Non-pigmented ciliary epithelial cell (primary cell): ENCODE data around the gene ZCCHC2.

Source experiments
- DNase-seq: peaks from one replicate; pipeline ENCODE4 v3.0.0-alpha.2; 2010; ENCODE audit warnings: low read depth

Gene ZCCHC2

DNA sequence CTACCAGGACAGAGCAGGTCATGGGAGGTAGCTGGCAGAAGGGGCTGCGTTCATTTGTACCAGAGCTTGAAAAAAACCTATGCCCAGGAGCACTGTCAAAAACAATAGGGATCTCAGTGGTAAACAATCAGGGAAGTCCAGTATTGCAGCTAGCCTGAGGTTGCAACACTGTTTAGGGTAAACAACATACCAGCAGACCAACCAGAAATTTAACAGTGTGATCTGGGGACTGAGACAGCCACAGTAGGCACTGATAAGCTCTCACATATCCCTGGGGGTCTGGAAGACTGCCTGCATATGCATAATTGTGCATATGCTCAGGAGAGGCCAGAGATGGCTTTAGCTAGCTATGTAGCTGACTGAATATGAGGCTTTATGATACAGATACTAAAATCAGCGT, 12.0 kb upstream of the ZCCHC2 start:
- DNase-seq: no peak

DNA sequence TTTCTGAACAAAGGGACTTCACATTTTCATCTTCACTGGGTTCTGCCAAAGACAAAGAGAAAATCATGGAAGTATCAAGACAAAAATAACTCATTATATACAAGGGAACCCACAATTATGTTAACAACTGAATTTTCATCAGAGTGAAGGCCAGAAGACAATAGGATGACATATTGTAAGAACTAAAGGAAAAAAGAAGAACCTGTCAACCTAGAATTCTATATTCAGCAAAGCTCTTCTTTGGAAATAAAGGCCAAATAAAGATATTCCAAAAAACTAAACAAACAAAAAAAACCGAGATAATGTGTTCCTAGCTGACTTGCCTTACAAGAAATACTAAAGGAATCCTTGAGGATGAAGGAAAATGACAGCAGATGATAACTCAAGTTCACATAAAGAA, 10.3 kb upstream of the ZCCHC2 start:
- DNase-seq: no peak

DNA sequence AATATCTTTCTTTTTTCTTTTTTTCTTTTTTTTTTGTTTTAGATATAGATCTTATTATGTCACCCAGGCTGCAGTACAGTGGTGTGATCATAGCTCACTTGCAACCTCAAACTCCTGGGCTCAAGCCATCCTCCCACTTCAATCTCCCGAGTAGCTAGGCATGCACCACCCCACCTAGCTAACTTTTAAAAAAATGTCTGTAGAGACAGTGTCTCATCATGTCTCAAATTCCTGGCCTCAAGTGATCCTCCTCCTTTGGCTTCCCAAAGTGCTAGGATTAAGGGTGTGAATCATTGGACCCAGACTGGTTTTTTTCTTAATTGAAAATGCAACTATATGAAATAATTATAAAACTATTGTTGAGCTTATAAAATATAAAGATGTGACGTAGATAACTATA, 9.8 kb upstream of the ZCCHC2 start:
- no peak for DNase-seq

DNA sequence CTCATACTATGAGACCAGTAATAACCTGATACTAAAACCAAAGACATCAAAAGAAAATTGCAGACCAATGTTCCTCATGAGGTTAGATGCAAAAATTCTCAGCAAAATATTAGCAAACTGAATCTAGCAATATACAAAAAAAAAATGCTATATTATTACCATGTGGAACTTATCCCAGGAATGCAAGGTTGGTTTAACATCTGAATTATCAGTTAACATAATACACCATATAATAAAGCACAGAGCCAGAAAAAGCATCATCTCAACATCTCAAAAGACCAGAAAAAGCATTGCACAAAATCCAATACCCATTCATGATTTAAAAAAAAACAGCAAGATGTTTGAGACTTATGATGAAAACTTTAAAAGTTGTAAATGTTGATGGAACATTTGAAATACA, 8.3 kb upstream of the ZCCHC2 start:
- no peak for DNase-seq

DNA sequence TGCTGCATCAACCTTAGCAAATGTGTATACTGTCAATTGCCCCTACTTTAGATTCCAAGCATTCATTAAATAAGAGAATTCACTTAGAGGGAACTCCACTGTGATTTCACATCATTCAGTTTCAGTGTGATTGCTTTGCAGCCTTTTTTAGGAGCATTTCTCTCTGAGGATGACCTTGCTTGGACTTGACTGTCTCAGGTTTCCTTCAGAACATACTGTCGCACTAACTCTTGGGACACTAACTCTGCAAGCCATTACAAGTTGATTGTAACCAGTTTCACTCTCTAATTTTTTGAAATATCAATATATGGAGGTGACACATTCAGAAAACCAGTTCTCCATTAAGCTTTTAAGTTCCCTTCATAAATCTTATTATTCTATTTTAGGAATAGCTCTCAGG, 6.6 kb upstream of the ZCCHC2 start:
- DNase-seq: no peak

DNA sequence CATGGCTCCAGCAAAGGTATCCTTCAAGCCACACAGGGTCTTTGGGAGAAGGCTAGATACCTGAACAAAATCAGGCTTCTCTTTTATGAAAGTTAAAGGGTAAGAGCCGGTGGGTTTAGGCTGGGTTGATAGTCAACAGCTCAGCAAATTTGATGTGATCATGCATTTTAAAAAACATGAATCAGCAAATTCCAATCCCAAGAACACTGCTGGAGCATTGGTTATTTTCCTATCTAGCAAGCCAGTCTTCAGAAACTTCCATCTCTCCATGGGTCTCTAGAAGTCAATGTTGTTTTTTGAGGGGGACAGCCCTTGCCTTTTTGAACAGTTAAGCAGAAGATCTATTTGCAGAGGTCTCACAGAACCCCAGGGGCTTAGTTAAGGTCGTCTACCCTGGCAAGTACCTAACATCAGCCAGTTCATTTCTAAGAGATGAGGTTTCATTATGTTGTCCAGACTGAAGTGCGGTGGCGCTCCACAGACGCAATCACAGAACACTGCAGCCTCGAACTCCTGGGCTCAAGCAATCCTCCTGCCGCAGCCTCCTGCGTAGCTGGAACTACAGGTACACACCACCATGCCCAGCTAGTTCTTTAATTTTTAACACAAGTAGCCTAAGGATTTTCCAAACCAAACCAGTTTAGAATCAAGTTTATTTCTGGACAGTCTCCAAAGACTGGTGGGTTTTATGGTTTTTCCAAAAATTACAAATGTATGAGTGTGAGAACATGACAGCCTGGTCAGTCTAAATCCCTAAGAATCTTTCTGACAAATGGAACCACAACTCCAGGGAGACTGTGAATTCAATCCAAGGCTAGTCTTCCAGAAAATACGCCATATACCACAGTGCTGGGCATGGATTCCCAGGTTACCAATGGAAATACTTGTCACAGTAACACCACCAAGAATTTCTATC, 4.1 kb upstream of the ZCCHC2 start:
- DNase-seq: no peak

DNA sequence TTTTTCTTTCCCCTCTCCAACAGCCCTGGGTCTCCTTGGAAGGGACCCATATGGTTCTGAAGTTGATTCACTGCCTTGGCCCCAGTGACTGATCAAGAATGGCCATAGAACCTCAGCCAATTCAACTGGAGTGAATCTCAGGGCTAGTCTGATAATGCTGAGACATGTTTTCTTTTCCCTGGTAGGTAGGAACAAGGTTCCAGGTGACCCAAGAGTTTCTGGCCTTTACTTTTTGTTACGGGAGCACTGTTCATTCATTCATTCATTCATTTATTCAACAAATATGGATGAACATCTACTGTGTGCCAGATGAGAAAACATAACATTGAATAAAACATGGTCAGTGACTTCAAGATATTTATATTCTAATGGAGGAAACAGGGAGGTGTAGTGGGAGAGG, 3.1 kb upstream of the ZCCHC2 start:
- DNase-seq: no peak

DNA sequence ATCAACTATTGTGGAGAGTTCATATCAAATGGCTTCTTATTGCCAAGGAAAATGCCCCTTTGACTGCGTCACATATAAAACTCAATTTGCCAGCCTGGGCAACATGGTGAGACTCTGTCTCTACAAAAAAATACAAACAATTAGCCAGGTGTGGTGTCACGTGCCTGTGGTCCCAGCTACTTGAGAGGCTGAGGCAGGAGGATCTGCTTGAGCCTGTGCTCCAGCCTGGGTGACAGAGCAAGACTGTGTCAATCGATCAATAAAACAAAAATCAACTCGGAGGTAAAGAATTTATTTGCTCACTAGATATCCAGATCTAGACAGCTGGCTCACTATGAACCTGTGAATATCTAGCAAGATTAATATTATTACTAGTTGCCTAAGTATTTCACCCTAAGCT, 1.7 kb upstream of the ZCCHC2 start:
- DNase-seq: no peak

DNA sequence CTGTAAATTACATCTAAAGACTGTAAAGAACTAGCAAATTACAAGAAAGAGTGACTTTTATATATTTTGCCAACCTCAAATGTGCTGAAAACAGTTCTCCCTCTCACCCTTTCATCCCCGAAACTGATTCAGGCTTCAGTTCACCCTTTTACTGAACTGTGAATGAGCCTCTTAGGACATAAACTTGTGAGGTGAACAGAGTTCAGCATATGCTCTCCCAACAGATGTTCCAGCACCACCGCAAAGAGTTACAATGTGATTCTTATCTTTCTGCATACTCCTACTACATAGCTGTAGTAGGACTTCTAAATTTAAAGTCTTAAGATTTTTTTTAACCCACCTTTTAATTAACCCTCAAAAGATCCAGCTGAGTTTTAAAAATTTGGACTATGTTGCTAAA, 1.2 kb upstream of the ZCCHC2 start:
- DNase-seq: no peak

DNA sequence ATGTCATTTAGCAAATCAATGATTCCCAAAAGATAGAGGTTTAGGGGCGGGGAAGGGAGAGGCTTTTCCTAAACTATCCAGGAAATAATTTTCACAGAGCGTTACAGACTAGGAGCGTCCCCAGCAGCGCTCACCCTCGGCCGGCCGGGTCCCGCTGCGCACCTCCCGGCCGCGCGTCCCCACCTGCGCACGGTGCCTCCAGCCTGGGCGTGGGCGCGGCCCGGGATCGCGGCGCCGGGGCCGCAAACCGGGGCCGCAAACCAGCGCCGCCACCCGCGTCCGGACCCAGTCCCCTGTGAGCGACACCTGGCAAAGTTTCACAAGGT, 684 bp upstream of the ZCCHC2 start:
- no peak for DNase-seq

DNA sequence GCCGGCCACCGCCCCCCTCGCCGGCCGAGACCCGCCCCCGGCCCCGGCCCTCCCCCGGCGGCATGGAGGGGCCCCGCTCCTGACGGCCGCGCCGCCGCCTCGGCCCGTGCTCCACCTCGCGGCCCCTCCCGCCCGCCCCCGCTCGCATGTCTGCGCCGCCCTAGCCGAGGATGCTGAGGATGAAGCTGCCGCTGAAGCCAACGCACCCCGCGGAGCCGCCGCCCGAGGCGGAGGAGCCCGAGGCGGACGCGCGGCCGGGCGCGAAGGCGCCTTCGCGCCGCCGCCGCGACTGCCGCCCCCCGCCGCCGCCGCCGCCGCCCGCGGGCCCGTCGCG, 397 bp downstream of the ZCCHC2 start:
- no peak for DNase-seq

DNA sequence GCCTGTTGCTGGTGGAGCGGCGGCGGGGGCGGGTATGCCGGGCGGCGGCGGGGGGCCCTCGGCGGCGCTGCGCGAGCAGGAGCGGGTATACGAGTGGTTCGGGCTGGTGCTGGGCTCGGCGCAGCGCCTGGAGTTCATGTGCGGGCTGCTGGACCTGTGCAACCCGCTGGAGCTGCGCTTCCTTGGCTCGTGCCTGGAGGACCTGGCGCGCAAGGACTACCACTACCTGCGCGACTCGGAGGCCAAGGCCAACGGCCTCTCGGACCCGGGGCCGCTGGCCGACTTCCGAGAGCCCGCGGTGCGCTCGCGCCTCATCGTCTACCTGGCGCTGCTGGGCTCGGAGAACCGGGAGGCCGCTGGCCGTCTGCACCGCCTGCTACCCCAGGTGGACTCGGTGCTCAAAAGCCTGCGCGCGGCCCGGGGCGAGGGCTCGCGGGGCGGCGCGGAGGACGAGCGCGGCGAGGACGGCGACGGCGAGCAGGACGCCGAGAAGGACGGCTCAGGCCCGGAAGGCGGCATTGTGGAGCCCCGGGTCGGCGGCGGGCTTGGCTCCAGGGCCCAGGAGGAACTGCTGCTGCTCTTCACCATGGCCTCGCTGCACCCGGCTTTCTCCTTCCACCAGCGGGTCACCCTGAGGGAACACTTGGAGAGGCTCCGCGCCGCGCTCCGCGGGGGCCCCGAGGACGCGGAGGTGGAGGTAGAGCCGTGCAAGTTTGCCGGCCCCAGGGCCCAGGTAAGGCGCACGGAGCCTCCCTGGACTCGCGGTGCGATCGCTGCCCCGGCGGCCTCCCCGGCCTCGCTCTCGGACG, 1.0 kb downstream of the ZCCHC2 start:
- no peak for DNase-seq

DNA sequence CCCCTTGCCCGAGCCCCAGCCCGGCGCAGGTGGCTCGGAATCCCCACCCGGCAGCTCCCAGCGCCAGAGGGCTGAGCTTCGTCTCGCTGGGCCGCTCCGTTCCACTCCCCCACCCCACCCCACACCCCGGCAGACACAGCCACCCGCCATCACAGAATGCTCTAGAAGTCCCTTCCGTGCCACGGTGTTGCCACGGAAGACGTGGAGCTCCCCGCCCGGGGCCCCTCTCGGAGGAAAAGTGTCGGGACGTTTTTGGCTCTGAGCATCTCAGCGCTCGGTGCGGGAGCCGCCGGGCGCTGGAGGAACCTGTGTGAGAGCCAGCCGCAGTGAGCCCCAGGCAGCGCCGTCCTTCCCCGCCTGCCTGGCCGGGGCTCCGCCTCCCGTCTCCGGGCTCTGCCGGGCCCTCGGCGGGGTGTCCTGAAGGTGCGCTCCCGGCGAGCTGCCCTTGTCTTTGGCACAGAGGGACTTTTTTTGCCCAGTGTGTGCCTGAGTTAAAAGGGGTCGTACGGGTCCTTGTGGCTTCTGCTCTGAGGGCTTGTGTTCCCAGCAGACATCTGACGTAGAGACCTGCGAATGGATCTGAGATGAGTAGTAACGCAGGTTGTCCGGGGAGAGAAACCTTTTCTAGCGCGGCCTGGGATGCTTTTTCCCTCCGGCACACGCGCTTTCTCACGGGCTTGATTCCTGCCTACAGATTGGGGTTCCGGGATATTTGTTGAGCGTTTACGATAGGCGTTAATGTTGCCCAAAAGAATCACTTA, 1.8 kb downstream of the ZCCHC2 start:
- DNase-seq: no peak

DNA sequence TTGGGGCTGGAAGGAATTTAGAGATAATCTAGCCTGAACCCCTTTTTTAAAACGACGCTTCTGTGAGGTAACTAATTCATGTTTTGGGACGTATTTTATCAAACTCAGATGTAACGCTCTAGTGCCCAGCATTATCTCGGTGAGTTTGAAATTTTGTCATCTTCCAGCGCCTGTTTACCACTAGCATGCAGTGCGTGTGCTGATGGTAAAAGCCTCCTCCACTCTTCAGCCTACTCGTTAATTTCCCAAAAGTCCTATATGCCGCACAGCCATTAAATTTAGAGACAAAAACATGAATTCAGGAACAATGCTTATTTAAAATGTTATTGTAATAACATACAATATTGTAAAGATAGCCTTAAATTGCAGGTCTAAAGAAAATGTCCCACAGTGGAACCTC, 2.8 kb downstream of the ZCCHC2 start:
- no peak for DNase-seq

DNA sequence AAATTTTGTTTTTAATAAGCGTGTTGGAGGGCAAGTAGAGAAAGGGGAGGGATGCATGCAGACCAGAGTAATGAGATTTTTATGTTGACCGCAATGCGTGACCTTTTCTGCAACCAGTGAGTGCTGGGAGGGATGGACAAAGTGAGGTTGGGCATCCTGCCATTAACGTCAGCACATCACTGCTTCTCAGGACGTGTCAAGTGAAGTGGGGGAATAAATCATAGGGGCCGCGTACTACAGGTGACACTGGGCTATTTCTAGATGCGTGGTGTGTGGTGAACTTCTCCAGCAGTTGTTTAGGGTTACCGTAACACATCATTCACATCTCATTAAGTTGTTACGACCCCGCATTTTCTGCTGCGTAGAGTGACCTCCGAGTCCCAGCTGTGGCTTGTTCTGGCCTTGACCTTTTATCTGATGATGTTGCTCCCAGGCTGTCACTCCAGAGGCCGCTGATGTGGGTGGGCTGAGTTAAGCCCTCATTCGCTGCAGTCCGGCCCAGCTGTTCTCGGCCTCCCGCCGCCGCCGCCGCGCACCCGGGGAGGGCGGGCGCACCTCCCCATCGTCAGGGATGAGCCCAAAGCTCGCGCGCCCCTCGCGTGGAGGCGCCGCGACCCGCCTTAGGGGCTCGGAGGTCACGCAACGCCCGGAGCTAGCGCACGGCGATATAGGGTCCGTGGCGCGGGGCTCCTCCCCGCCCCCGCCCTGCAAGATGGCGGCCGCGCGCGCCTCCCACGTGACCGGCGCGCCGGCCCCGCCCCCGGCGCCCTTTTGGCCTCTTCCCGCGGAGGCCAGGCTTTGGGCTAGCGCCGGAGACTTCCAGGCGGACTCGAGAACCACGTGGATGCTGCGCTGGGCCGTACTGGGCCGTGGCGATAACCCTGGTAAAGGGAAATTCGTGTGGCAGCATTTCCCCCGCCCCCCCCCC, 3.5 kb downstream of the ZCCHC2 start:
- DNase-seq: no peak

DNA sequence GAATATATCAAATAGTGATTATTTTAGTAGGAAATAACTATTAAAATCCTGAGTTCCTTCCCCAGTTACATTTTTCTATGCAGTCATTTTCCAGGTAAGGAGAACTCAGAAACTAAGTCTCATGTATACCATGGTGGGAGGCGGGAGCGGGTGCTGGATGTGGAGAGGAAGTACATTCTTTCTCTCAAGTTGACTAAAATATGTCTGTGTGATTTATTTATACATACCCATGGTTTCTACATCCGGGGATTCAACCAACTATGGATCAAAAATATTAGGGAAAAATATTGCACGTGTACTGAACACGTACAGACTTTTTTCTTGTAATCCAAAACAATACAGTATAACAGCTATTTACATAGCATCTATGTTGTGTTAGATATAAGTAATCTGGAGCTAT, 6.8 kb downstream of the ZCCHC2 start:
- DNase-seq: no peak

DNA sequence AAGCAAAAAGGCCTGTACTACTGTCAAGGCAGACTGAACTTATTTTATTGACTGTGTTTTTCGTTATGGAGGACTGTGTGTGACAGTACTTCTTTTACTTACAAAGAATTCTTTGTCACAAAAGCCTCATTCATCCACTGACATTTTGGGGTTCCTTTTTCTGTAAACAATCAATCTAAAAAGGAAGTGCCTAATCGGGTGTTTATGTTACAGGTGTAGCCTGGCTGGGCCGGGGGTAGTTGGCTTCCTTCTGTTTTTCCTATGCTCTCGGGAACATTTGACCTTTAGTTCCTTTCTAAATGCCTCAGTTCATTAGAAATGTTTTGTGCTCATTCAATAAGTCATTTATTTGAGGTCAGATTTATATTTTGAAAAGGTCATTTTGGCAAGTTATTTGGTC, 8.3 kb downstream of the ZCCHC2 start:
- DNase-seq: no peak

DNA sequence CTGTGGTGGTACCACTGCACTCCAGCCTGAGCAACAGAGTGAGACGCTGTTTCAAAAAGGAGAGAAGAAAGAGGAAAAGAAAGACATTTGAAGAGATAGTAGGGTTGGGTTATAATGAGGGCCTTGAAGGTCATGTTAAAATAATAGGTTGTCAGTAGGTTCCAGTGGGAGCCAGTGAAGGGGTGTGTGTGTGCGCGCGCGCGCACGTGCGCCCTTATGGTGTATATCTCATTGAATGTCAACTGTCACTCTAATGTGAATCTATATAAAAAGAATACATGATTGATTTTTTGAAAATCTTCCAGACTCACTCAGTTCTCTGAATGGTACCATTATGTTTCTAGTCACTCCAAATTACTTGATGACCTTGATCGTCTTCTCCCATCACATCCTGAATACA, 9.1 kb downstream of the ZCCHC2 start:
- DNase-seq: no peak

DNA sequence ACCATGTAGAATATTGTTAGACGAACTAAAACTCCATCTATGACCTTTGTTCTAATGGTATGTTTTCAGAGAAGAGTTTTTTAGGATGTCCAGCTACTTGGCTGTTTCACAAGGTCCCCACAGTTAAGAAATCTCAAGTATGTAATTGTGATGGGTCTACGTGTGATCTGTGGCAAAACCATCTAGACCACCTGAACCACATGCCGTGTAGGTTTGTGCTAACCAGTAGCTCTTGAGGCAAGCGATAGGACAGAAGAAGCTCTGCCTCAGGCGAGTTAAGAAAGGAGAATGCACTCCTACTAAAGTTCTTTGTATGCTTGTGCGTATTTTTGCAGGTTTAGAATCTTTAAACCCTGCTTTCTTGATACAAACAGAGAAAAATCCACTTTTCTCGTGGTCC, 13.2 kb downstream of the ZCCHC2 start:
- DNase-seq: no peak

DNA sequence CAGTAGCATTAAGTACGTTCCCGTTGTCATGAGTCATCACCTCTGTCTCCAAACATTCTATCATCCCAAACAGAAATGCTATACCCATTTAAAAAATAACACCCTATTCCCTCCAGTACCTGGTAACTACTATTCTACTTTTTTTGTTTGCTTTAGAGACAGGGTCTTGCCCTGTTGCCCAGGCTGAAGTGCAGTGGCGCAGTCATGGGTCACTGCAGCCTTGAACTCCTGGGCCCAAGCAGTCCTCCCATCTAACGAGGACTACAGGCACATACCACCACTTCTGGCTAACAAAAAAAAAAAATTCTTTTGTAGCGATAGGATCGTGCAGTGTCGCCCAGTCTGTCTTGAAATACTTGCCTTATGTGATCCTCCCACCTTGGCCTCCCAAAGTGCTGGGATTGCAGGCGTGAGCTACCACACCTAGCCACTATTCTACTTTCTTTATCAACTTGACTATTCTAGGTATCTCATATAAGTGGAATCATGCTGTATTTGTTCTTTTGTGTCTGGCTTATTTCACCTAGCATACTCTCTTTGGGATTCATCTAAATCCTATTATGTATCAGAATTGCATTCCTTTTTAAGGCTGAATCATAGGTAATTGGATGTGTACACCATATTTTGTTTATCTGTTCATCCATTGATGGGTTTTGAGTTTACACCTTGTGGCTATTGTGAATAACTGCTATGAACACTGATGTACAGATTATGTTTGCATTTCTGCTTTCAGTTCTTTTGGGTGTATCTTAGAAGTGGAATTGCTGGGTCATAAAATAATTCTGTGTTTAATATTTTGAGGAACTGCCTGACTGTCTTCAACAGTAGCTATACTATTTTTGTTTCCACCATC, 14.4 kb downstream of the ZCCHC2 start:
- no peak for DNase-seq

DNA sequence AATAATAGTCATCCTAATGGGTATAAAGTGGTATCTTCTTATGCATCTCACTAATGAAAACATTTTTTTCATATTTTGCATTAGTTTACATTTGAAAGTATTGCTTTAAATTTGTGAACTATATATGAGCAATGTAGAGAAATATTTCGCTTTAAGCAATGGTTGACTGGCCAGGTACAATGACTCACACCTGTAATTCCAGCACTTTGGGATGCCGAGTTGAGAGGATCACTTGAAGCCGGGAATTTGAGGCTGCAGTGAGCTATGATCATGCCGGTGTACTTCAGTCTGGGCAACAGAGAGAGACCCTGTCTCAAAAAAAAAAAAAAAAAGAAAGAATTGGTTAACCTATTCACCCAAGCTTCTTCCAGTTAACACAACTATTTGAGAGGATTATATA, 15.1 kb downstream of the ZCCHC2 start:
- DNase-seq: no peak
